ENCODE results near the gene SORCS3.

DNA sequence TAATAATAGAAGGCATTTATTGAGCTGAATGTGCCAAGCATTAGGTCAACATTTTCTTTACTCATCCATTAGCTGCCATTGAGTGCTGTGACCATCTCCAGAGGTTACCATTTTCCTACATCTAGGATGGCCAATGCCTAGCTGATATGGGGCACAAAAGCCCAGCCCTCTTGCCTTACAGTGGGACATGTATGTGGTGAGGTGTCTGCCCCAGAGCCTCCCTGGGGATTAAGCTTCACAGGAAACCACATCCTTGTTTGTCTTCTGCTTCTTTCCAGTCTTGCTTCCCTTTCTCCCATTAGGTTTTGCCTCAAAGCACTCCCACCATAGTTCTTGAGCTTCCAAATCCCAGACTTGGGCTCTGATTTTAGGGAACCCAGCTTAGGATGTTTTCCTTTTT lies 258.7 kb downstream of the SORCS3 start:
- TF ChIP-seq MTA2 (IDR thresholded peaks at IDR 0.05; ENCODE audit: low read depth): no peak
- TF ChIP-seq, protein P1, sequence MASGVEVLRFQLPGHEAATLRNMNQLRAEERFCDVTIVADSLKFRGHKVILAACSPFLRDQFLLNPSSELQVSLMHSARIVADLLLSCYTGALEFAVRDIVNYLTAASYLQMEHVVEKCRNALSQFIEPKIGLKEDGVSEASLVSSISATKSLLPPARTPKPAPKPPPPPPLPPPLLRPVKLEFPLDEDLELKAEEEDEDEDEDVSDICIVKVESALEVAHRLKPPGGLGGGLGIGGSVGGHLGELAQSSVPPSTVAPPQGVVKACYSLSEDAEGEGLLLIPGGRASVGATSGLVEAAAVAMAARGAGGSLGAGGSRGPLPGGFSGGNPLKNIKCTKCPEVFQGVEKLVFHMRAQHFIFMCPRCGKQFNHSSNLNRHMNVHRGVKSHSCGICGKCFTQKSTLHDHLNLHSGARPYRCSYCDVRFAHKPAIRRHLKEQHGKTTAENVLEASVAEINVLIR (CRISPR knock-in tag; IDR thresholded peaks at IDR 0.05): no peak
- no peak for TF ChIP-seq ATF7 (IDR thresholded peaks at IDR 0.05)
- TF ChIP-seq, protein P2, sequence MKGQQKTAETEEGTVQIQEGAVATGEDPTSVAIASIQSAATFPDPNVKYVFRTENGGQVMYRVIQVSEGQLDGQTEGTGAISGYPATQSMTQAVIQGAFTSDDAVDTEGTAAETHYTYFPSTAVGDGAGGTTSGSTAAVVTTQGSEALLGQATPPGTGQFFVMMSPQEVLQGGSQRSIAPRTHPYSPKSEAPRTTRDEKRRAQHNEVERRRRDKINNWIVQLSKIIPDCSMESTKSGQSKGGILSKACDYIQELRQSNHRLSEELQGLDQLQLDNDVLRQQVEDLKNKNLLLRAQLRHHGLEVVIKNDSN (CRISPR knock-in tag; IDR thresholded peaks at IDR 0.05): no peak
- TF ChIP-seq SIN3B (IDR thresholded peaks at IDR 0.05; ENCODE audit: low read depth): no peak
- TF ChIP-seq JUND (IDR thresholded peaks at IDR 0.05; ENCODE audit: borderline replicate concordance, low read depth, low read length): no peak
- TF ChIP-seq JUND (tag; IDR thresholded peaks at IDR 0.05; ENCODE audit: borderline replicate concordance, low read depth, low read length): no peak
- no peak for TF ChIP-seq ZNF561 (CRISPR knock-in tag; conservative IDR thresholded peaks at IDR 0.05)
- TF ChIP-seq, protein P3, sequence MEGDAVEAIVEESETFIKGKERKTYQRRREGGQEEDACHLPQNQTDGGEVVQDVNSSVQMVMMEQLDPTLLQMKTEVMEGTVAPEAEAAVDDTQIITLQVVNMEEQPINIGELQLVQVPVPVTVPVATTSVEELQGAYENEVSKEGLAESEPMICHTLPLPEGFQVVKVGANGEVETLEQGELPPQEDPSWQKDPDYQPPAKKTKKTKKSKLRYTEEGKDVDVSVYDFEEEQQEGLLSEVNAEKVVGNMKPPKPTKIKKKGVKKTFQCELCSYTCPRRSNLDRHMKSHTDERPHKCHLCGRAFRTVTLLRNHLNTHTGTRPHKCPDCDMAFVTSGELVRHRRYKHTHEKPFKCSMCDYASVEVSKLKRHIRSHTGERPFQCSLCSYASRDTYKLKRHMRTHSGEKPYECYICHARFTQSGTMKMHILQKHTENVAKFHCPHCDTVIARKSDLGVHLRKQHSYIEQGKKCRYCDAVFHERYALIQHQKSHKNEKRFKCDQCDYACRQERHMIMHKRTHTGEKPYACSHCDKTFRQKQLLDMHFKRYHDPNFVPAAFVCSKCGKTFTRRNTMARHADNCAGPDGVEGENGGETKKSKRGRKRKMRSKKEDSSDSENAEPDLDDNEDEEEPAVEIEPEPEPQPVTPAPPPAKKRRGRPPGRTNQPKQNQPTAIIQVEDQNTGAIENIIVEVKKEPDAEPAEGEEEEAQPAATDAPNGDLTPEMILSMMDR (IDR thresholded peaks at IDR 0.05 in 2 of 3, conservative IDR thresholded peaks at IDR 0.05 in 1 of 3; ENCODE audit: insufficient read depth in 2 of 3, low read depth in 1 of 3, low read length in 3 of 3): no peak
- TF ChIP-seq, protein P4, sequence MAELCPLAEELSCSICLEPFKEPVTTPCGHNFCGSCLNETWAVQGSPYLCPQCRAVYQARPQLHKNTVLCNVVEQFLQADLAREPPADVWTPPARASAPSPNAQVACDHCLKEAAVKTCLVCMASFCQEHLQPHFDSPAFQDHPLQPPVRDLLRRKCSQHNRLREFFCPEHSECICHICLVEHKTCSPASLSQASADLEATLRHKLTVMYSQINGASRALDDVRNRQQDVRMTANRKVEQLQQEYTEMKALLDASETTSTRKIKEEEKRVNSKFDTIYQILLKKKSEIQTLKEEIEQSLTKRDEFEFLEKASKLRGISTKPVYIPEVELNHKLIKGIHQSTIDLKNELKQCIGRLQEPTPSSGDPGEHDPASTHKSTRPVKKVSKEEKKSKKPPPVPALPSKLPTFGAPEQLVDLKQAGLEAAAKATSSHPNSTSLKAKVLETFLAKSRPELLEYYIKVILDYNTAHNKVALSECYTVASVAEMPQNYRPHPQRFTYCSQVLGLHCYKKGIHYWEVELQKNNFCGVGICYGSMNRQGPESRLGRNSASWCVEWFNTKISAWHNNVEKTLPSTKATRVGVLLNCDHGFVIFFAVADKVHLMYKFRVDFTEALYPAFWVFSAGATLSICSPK (IDR thresholded peaks at IDR 0.05; ENCODE audit: borderline replicate concordance): no peak
- TF ChIP-seq ZNF696 (CRISPR knock-in tag; conservative IDR thresholded peaks at IDR 0.05): no peak
- no peak for TF ChIP-seq MAFK (IDR thresholded peaks at IDR 0.05; ENCODE audit: low read length)

Measured in K562 (cell line).